Measurements from ENCODE around the gene DNAJC22.
A peak's percentile ranks its signal among the peaks of the same experiment; 100 is the strongest.
"Not testable (repeated sequence)": the region's sequence is repeated elsewhere in the genome, so short reads cannot be mapped to it uniquely, and the experiment has no call there.

The DNAJC22 gene

DNA sequence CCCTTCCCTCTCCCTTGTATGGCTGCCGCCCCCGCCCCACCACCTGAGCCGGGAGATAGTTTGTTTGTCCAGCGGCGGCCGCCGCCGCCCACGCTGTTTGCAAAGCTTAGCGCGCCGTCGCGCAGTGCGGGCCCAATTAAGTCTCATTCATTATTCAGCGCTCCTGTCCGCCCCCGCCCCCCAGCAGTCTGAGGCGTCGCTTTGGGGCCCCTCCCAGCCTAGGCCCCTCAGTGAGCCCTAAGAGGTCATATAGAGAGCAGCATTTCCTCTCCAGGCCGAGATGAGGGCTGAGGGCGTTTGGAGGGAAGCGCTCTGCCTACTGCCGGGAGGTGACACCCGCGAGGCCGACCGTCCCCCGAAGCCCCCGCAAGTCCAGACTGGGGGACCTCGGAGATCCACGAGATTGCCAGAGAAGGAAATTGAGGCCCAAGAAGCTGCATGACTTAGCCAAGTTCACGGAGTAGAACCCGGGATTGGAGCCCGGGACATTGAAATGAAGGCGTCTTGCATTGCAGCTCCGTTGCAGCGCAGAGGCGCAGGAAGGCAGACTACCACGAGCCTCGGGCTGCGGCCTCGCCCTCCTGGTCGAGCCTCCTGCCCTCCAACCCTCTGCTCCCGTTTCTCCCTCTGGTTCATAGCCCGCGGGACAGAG, at the start of gene DNAJC22:
TSS of gene DNAJC22 (plus strand) at position 230 of the 652 bp plus-strand sequence. CDS start 1,985 bp downstream, outside the sequence.
- DNase-seq, result peak; percentile 46 to 49

DNA sequence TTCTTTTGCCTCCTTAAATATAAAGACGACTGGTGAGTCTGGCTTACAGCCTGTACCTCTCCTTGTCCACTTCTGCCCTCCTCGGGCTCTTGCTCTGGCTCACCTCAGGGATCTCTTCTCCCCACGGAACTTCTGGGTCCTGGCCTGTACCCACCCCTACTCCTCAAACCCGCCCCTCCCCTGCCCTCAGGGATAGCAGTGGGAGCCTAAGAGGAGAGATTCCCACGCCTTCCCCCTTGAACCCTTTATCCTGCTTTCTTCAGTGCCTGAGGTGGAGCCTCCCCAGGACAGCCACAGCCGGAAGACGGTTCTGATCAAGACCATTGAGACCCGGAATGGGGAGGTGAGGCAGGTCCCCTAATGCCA, 49.0 kb upstream of the DNAJC22 start:
- no peak for DNase-seq

DNA sequence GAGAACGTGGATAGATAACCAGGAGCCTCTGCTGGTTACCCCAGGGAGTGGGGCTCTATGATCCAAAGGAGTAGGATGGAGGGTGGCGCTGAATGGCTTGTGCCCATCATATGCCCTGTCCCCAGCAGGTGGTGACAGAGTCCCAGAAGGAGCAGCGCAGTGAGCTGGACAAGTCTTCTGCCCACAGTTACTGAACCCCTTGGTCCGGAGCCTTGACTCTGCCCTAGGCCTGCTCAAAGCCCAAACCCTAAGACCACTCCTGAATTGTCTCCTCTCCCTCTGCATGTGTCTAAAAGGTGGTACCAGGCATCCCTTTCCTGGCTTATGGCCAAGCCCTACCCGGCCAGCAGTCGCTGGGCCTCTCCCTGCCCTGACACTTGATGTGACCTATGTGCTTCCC, 48.5 kb upstream of the DNAJC22 start:
- peak in 1 of 2 experiments; percentile 35 for DNase-seq

DNA sequence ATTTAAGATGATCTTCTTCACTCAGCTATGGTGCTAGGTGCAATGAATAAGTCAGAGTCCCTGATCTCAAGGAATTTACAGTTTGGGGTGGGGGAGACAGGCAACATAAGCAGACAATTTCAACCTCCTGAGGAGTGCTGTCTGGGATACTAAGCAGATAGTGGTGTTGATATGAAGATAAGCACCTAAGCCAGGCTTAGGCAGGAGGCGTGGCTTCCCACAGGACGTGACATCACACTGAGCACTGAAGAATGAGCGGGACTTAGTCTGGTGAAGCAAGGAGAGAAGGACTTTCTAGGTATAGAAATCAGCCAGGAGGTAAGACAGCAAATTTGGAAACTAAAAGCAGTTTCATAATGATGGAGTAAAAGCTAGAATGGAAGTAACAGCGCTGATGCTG, 44.9 kb upstream of the DNAJC22 start:
- no peak for DNase-seq

DNA sequence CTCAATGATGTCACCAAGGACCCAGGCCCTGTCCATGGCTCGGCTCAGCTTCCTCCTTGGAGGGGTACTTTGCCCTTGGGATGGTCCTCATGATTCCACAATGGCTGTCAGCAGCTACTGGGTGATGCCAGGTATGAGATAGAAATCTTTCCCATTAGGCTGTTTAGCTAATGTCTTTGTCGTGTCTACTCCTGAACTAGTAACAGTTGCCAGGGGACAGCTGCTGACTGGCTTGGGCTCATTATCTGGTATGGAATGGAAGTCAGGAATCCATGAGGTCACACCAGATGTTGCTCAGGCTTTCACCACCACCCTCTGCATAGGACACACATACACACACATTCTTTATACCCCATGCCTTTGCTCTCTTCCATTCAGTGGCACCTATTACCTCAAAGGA, 42.5 kb upstream of the DNAJC22 start:
- DNase-seq, result no peak

DNA sequence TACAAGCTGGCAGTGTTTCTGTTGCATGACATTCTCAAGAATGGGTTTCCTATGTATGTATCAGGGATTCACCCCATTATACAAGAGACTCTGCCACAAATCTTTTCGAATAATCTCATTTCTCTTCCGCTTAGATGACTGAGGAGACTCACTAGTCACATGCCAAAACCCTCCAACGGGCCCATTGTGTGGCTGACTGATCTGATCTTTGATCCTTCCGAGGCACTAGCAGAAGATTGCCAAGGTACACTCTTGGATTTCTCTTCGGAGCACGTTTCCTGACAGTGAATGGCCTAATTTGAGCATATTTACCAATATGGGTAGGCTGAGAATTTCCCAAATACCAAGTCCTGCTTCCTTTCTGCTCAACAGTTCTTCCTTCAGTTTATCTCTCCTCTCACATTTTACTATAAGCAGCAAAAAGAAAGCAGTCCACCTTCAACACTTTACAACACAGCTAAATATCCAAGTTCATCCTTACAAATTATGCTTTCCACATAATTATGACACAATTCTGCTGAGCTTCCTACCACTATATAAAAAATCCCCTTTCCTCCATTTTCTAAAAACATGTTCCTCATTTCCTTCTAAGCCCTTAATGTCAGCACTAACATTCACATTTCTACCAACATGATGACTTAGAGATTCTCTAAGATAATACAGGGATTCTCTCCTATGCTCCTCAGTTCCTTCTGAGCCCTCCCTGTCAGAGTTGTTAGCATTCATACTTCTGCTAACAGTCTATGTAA, 40.8 kb upstream of the DNAJC22 start:
- DNase-seq, result no peak

DNA sequence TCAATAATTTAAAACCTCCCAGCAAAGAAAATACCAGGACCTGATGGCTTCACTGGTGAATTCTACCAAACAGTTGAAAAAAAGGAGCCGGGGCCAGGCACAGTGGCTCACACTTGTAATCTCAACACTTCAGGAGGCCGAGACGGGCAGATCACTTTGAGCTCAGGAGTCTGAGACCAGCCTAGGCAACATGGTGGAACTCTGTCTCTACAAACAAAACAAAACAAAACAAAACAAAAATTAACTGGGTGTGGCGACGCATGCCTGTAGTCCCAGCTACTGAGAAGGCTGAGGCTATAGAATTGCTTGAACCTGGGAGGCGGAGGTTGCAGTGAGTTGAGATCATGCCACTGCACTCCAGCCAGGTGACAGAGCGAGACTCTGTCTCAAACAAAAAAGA, 37.3 kb upstream of the DNAJC22 start:
- DNase-seq, result no peak

DNA sequence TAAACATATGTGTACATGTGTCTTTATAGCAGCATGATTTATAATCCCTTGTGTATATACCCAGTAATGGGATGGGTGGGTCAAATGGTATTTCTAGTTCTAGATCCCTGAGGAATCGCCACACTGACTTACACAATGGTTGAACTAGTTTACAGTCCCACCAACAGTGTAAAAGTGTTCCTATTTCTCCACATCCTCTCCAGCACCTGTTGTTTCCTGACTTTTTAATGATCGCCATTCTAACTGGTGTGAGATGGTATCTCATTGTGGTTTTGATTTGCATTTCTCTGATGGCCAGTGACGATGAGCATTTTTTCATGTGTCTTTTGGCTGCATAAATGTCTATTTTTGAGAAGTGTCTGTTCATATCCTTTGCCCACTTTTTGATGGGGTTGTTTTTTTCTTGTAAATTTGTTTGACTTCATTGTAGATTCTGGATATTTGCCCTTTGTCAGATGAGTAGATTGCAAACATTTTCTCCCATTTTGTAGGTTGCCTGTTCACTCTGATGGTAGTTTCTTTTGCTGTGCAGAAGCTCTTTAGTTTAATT, 36.2 kb upstream of the DNAJC22 start:
- DNase-seq, result not testable (repeated sequence)

DNA sequence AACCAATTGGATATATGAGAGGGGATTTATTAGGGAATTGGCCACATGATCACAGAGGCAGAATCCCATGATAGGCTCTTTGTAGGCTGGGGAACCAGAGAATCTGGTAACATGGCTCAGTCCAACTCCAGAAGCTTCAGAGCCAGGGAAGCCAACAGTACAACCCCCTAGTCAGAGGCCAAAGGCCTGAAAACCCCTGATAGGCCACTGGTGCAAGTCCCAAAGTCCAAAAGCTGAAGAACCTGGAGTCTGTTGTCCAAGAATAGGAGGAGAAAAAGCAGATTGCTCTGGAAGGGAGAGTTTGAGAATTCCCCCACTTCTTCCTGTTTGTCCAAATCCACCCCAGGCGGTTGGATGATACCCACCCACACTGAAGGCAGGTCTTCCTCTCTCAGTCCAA, 31.9 kb upstream of the DNAJC22 start:
- DNase-seq, result no peak

DNA sequence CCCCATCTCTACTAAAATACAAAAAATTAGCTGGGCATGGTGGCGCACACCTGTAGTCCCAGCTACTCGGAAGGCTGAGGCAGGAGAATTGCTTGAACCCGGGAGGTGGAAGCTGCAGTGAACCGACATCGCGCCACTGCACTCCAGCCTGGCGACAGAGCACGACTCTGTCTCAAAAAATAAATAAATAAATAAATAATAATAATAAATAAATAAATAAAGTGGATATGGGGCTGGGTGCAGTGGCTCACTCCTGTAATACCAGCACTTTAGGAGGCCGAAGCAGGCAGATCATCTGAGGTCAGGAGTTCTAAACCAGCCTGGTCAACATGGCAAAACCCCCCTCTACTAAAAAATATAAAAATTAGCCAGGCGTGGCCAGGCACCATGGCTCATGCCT, 29.6 kb upstream of the DNAJC22 start:
- DNase-seq, result not testable (repeated sequence)

DNA sequence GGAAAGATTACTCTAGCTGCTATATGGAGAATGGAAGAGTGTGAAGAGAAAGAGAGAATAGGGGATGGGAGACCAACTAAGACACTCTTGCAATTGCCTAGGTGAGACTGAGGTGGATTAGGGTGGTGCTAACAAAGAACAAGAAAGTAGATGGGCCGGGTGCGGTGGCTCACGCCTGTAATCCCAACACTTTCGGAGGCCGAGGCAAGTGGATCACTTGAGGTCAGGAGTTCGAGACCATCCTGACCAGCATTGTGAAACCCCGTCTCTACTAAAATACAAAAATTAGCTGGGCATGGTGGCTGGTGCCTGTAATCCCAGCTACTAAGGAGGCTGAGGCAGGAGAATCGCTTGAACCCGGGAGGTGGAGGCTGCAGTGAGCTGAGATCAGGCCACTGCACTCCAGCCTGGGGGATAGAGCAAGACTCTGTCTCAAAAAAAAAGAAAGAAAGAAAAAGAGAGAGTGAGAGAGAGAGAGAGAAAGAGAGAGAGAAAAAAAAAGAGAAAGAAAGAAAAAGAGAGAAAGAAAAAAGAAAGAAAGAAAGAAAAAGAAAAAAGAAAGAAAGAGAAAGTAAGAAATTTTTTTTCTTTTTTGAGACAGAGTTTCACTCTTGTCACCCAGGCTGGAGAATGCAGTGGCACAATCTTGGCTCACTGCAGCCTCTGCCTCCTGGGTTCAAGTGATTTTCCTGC, 26.1 kb upstream of the DNAJC22 start:
- not testable (repeated sequence) for DNase-seq

DNA sequence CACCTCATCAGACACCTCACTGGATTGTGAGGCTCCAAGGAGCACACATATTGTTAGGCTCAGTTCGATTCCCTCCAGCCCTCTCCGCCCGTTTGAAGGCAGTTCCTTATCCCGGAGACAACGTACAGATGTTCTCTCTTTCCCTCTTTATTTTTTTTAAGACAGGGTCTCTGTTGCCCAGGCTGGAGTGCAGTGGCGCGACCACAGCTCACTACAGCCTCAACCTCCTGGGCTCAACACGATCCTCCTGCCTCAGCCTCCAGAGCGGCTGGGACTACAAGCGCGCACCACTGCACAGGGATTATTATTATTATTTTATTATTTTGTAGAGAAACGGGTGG, 24.4 kb upstream of the DNAJC22 start:
- no peak for DNase-seq

DNA sequence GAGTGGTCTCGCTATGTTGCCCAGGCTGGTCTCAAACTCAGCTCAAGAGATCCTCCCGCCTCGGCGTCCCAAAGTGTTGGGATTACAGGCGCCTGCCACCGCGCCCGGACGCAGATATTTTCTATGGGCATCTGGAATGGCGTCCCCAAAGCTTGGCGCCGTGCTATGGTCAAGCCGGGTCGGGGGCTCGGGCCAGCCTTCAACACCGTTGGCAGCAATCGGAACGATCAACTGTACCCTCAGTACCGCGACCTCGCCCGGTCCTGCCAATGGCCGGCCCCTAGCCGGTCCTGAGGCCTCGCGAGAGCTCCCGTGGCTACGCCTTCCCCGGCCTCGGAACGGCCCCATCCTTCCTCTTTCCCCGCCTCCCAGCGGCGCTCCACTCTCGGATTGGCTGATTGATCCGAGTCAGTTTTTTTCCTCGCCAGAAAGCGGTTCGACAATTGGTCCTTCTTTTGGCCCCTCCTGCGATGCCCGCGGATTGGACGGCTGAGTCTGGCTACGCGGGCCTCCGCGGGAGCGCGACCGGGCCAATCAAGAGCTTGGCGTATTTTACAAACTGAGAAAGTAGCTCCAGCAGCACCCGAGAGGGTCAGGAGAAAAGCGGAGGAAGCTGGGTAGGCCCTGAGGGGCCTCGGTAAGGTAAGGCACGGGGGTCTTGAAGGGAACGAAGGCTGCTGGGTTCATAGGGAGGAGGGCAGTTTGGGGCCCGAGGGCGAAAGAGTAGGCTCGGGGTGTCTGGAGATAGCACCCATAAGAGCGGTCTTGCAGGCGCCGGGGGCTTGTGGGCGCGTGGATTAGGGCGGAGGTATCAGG, 23.8 kb upstream of the DNAJC22 start, which contains the start of gene TROAP:
TSS of gene TROAP (plus strand) at position 548 of the 816 bp plus-strand sequence. CDS start 354 bp downstream, outside the sequence.
- DNase-seq, result peak; percentile 96 to 97

DNA sequence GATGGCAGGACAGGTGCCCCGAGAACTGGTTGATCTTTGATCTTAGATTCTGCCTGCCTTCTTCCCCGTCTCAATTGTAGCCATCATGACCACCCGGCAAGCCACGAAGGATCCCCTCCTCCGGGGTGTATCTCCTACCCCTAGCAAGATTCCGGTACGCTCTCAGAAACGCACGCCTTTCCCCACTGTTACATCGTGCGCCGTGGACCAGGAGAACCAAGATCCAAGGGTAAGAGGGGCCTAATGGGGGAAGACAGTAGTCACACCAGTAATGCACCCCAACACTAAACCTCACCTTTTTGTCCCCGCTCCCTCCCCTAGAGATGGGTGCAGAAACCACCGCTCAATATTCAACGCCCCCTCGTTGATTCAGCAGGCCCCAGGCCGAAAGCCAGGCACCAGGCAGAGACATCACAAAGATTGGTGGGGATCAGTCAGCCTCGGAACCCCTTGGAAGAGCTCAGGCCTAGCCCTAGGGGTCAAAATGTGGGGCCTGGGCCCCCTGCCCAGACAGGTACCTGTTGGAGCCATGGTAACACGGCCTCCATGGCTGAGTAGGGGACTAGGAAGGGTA, 23.1 kb upstream of the DNAJC22 start:
- no peak for DNase-seq

DNA sequence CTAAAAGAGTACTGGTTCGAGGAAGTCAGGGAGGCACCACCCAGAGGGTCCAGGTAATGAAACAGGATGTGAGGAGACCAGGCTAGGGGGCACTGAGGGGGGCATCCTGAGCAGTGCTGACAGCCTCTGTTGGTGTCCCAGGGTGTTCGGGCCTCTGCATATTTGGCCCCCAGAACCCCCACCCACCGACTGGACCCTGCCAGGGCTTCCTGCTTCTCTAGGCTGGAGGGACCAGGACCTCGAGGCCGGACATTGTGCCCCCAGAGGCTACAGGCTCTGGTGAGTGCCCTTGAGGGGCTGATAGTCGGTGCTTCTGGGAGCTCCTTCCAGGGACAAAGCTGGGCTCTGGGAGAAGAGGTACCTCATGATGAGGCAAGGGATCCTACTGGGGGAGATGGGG, 21.1 kb upstream of the DNAJC22 start:
- DNase-seq, result no peak

DNA sequence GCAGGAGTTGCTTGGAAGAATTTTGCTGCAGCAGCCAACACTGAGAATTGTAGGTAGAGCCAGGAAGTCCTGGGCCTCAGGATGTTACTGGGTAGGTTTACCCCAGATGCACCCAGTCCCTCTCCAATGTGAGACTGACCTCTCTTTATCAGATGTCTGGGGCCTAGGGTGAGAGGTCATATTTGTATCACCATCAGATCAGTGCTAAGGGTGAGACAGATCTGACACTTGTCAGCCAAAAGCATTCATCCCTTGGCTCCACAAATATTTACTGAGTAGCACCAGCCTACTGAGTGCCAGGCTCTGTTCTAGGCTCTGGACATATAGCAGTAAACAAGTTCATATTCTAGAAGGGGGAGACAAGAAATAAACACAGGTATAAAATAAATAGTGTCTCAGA, 19.3 kb upstream of the DNAJC22 start:
- no peak for DNase-seq

DNA sequence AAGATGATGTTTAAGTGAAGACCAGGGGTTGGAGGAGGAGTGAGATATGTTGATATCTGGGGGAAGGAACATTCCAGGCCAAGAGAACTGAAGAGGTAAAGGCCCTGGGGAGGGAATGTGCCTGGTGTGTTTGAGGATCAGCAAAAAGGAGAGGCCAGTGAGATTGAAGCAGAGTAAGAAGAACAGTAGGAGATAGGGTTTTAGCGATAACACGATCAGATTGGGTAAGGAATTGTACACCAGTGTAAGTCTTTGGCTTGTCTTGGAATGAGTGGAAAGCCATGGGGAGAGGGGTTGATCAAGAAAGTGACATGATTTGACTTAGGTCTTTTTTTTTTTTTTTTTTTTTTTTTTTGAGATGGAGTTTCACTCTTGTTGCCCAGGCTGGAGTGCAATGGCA, 18.8 kb upstream of the DNAJC22 start:
- DNase-seq, result no peak

DNA sequence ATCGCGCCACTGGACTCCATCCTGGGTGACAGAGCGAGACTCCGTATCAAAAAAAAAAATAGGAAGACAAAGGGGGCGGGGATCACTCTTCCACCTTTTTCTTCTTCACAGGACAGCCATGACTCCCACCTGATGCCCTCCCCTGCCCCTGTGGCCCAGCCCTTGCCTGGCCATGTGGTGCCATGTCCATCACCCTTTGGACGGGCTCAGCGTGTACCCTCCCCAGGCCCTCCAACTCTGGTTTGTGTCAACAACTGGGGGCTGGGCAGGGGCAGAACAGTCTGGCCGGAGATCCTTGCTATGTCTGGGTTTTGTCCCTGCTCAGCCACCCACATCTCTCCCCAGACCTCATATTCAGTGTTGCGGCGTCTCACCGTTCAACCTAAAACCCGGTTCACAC, 17.9 kb upstream of the DNAJC22 start:
- DNase-seq, result no peak

DNA sequence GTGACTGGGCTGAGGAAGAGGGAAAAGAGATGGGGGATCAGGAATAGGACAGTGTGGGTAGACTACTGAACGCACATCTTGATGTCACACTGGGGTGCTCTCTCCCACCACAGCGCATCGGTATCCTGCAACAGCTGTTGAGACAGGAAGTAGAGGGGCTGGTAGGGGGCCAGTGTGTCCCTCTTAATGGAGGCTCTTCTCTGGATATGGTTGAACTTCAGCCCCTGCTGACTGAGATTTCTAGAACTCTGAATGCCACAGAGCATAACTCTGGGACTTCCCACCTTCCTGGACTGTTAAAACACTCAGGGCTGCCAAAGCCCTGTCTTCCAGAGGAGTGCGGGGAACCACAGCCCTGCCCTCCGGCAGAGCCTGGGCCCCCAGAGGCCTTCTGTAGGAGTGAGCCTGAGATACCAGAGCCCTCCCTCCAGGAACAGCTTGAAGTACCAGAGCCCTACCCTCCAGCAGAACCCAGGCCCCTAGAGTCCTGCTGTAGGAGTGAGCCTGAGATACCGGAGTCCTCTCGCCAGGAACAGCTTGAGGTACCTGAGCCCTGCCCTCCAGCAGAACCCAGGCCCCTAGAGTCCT, 16.6 kb upstream of the DNAJC22 start:
- DNase-seq, result no peak

DNA sequence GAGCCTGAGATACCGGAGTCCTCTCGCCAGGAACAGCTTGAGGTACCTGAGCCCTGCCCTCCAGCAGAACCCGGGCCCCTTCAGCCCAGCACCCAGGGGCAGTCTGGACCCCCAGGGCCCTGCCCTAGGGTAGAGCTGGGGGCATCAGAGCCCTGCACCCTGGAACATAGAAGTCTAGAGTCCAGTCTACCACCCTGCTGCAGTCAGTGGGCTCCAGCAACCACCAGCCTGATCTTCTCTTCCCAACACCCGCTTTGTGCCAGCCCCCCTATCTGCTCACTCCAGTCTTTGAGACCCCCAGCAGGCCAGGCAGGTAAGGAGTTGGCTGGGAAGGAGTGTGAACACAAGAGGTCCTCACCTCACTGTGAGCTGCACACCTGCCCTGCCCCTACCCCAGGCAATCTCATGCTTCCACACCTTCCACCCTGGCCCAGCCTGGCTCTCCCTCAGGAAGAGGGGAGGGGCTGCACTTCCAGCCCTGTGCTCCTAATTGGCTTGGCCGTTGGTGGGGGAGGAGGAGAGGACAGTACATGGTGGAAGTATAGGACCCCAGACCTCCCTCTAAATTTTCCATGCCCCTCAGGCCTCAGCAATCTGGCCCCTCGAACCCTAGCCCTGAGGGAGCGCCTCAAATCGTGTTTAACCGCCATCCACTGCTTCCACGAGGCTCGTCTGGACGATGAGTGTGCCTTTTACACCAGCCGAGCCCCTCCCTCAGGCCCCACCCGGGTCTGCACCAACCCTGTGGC, 15.9 kb upstream of the DNAJC22 start:
- DNase-seq, result no peak

All from SHP77 (cell line).